Activated naive CD4-positive, alpha-beta T cell treated with Interleukin-2 at 50 U/mL for 16 hours (primary cell): ENCODE data around the gene NOP53.
A peak's percentile ranks its signal among the peaks of the same experiment; 100 is the strongest.
"Not testable (repeated sequence)": the region's sequence is repeated elsewhere in the genome, so short reads cannot be mapped to it uniquely, and the experiment has no call there.

Experiments used
- DNase-seq: peaks from one replicate; pipeline ENCODE4 v3.0.0-alpha.2; 2020

NOP53 gene

DNA sequence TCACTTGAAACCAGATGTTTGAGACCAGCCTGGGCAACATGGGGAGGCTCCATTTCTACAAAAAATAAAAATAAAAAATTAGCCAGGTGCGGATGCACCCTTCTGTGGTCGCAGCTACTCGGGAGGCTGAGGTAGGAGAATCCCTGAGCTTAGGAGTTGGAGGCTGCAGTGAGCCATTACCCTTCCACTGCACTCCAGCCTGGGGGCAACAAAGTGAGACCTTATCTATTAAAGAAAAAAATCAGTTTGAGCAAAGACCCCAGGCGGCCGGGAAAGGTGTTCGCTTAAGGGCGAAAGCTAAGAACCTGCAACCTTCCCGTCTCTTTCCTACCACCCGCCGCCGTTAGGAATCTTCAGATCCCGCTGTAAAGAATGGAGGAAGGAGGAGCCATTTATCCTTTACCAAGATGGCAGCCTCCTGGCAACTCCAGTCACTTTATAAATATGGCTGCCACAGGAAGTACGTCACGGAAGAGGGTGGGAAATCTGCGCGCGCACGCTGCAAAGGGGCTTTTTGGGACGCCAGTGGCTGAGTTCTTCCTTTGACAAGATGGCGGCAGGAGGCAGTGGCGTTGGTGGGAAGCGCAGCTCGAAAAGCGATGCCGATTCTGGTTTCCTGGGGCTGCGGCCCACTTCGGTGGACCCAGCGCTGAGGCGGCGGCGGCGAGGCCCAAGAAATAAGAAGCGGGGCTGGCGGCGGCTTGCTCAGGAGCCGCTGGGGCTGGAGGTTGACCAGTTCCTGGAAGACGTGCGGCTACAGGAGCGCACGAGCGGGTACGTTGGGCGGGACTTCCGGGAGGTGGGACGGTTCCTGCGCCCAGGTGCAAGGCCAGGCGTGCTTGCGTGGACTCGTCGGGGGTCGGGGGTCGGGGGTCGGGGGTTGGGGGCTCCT is at the start of gene NOP53:
NOP53 (plus strand) TSS at position 537 of the 892 bp plus-strand sequence; CDS start at position 551, 14 bp downstream.
- DNase-seq: peak; percentile 95

DNA sequence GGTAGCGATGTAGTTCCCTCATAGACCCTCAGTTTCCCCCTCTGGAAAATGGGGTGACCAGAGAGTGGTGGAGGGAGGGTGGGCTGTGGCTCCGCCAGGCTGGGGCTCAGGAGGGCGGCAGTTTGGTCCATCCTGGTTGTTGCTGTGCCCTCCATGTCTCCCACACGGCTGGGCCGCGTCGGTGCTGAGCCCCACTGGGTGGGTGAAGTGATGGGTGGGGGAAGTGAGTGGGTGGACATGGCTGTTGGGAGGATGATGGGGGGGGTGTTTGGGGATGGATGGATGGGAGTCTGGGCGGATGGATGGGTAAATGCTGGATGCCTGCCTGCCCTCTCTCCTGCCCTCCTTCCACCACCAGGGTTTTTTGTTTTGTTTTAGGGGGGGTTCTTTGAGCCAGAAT is 48.7 kb upstream of the NOP53 start:
- DNase-seq: no peak

DNA sequence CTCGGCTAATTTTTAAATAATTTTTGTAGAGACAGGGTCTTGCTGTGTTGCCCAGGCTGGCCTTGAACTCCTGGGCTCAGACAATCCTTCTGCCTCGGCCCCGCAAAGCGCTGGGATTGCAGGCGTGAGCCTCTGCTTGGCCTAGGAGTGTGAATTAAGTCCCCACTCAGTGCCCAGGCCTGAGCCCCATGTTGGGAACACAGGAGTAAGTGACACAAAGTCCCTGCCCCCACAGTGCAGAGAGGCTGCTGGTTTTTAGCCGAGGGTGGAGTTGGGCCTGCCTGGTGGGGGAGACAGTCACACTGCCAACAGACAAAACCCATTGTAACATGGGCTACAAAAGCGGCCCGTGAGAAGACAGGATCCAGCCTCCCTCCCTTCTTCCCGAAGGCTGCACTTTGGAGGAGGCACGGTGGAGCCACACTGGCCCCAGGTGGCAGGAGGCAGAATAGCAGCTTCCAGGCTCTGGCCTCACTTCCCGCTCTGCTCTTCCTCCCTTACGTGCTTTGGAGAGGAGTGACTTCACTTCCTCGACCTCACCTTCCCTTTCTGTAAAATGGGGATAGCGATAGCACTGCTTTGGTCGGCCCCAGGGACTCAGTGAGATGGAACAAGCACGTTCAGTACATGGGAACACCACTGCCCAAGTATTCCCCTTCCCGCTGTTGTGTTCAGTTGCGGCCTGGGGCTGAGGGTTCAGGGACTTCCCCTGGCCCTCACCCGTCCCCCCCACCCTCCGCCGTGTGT is 47.3 kb upstream of the NOP53 start:
- peak; percentile 53 for DNase-seq

DNA sequence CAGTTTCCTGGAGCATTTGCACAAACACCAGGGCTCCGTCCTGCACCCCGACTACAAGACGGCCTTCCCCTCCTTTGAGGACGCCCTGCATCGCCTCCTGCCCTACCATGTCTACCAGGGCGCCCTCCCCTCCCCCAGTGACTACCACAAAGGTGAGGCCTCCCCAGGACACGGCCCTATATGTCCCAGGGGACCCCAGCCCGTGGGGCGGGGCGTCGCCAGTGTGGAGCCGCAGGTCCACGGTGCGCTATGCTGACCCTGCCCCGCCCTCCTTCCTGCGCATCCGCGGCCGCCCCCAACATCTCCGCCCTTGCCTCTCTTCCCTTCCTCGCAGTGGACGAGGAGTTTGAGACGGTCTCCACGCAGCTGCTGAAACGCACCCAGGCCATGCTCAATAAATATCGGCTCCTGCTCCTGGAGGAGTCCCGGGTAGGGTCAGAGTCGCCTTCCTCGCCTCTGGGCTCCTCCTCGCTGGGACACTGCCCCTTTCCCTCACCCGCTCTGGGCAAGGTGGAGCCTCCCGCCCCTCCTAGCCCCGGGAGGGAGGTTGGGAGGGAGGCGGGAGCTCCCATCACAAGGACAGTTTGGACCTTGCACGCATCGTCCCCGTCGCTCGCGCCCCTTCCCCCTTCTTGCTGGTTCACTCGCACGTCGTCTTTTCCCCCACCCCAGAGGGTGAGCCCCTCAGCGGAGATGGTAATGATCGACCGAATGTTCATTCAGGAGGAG is 46.6 kb upstream of the NOP53 start:
- DNase-seq: no peak

GRCh38 chr19:47699360-47699917 is 45.9 kb upstream of the NOP53 start:
- peak; percentile 66 for DNase-seq

GRCh38 chr19:47700934-47701716 is 44.2 kb upstream of the NOP53 start:
- no peak for DNase-seq

DNA sequence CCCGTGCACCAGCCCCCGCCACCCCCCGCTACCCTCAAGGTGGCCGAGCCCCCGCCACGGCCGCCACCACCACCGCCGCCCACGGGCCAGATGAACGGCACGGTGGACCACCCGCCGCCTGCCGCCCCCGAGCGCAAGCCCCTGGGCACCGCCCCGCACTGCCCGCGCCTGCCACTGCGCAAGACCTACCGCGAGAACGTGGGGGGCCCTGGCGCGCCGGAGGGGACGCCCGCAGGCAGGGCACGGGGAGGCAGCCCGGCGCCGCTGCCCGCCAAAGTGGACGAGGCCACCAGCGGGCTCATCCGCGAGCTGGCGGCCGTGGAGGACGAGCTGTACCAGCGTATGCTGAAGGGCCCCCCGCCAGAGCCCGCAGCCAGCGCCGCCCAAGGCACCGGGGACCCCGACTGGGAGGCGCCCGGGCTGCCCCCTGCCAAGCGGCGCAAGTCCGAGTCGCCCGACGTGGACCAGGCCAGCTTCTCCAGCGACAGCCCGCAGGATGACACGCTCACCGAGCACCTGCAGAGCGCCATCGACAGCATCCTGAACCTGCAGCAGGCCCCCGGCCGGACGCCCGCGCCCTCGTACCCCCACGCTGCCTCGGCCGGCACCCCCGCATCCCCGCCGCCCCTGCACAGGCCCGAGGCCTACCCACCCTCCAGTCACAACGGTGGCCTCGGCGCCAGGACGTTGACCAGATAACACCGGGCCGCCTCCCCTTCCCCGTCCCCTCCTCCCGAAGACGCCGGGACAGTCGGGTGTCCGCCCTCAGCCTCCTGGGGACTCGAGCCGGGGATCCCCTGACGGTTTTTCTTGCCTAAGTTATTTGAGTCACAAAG is 43.4 kb upstream of the NOP53 start:
- no peak for DNase-seq

DNA sequence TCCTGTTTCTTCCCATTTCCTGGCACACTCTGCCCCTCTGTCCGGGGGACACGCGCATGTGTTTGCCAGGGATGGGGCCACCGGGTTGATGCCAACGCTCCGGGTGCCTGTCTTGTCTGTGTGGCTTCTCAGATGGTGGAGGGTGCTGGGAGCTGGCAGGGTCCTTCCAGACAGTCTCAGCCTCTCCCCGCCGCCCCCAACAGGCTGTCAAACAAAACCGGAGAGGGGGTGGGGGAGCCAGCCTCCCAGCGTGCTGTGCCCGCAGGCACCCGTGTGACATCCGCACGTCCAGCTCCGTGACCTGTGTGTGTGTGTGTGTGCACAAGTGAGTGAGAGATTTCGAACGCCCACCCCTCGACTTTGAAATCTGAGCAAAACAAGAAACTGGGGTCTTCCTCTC is 42.7 kb upstream of the NOP53 start:
- no peak for DNase-seq

DNA sequence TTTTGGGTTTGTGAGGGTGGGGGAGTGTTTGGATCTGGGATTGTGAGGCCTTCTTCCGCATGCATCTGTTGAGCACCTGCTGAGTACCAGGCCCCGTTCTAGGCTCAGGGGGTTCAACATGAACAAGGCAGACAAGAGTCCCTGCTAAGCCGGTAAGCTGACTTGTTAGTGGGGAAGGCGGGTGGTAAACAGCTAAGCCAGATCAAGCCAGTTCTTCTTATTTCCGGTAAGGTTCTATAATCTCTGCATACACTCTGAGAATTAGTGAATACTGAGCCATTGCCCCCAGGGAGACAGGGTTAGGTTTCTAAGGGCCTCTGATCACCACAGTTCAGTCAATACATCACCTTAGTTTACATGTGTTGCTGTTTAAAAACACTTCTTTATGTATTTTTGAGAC is 42.0 kb upstream of the NOP53 start:
- DNase-seq: no peak

- no peak for DNase-seq
Measured at GRCh38 chr19:47704024-47704423, 41.3 kb upstream of the NOP53 start.

DNA sequence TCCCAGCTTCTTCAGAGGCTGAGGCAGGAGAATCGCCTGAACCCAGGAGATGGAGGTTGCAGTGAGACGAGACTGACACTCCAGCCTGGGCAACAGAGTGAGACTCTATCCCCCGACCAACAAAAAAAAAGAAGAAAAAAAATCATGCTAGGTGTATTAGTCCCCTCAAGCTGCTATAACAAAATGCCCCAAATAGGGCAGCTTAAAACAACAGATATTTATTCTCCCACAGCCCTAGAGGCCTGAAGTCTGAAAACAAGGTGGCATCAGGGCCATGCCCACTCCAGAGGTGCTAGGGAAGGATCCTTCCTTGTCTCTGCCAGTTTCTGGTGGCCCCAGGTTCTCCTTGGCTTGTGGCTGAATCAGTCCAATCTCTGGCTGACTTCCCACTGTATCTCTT is 40.7 kb upstream of the NOP53 start:
- DNase-seq: no peak

GRCh38 chr19:47707135-47707925 is 38.0 kb upstream of the NOP53 start:
- DNase-seq: peak; percentile 79

- DNase-seq: no peak
Measured at GRCh38 chr19:47711652-47712242, 33.6 kb upstream of the NOP53 start.

GRCh38 chr19:47713046-47714021 is 32.0 kb upstream of the NOP53 start, which contains the start of gene EHD2:
TSS of gene EHD2 (plus strand) at chr19:47713422. CDS start at chr19:47716613, 3,191 bp downstream.
- DNase-seq: peak; percentile 50

- no peak for DNase-seq
Measured at GRCh38 chr19:47714339-47714738, 31.0 kb upstream of the NOP53 start.

DNA sequence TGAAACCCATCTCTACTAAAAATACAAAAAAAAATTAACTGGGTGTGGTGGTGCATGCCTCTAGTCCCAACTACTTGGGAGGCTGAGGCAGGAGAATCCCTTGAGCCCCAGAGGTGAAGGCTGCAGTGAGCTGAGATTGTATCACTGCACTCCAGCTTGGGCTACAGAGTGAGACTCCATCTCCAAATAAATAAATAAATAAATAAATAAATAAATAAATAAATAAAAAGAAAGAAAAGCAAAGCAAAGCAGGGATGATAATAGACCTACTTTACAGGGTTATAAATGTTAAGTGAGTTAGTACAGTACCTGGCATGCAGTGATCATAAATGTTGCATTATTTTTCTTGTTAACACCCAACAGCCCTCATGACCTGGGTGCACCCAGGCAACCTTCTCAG is 30.5 kb upstream of the NOP53 start:
- not testable (repeated sequence) for DNase-seq

- DNase-seq: no peak
Measured at GRCh38 chr19:47716270-47716937, 28.9 kb upstream of the NOP53 start.
